NCI-H1092 treated with DMSO at 0.1 percent for 48 hours (cell line): ENCODE results near the gene KCNJ12.
"Not testable (repeated sequence)": the region's sequence is repeated elsewhere in the genome, so short reads cannot be mapped to it uniquely, and the experiment has no call there.

Experiments used
- DNase-seq: peaks from one replicate; lab custom pipeline; 2025; lab: John Stamatoyannopoulos, UW

Gene KCNJ12

DNA sequence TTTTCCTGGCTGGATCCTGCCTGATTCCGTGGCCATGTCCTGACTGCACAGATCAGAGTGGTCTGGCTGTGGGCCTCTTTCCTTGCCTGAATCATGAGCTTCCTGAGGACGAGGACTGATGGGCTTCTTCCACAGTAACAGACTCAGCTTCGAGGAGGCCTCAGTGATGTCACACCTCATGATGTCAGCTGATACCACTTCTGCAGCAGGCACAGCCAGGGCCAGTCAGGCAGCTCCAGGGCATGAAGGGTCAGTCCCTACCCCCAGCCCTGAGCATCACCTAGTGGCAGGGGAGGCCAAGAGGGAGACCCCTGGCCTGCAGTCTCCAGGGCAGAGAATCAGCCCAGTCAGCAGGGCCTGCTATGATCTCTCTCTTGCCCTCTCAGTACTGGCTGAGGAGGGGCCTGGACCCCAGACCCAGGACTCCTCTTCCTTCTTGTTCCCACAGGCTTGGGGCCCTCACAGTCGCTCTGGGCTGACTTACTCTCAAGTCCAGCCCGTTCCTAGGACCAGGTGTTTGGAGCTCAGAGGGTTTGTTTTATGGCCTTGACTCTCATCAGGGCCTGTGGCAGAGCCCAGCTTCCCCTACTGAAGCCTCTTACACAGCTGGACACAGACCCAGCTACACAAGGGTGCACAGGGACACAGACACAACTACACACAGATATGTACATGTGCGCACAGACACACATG, 26.7 kb upstream of the KCNJ12 start:
- DNase-seq: not testable (repeated sequence)

- DNase-seq: not testable (repeated sequence)
Measured at GRCh38 chr17:21350495-21350894, 25.7 kb upstream of the KCNJ12 start.

- no peak for DNase-seq
Measured at GRCh38 chr17:21351366-21352065, 24.6 kb upstream of the KCNJ12 start.

- DNase-seq: no peak
Measured at GRCh38 chr17:21352221-21352980, 23.8 kb upstream of the KCNJ12 start.

GRCh38 chr17:21352981-21353265, 23.2 kb upstream of the KCNJ12 start:
- no peak for DNase-seq

DNA sequence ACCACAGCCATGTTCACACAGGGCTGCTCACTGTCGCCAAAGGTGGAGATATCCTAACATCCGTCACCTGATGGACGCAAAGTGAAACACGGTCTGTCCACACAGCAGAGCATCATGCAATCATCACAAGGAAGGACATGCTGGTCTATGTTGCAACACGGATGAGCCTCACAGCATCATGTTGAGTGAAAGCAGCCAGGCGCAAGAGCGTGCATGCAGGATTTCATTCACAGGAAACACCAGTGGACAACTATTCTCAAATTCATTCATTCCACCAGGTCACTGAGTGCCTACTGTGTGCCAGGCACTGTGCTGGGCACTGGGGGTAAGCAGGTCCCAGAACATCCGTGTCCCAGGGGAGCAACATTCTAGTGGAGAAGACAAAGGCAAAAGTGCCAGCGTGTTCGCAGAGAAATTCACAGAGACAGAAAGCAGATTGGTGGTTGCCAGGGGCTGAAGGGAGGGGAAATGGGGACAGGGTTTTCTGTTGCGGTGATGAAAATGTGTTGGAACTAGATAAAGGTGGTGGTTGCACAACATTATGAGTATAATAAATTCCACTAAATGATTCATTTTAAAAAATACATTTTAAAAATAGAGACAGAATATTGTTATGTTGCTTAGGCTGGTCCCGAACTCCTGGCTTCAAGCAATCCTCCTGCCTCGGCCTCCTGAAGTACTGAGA, 22.7 kb upstream of the KCNJ12 start:
- DNase-seq: no peak

DNA sequence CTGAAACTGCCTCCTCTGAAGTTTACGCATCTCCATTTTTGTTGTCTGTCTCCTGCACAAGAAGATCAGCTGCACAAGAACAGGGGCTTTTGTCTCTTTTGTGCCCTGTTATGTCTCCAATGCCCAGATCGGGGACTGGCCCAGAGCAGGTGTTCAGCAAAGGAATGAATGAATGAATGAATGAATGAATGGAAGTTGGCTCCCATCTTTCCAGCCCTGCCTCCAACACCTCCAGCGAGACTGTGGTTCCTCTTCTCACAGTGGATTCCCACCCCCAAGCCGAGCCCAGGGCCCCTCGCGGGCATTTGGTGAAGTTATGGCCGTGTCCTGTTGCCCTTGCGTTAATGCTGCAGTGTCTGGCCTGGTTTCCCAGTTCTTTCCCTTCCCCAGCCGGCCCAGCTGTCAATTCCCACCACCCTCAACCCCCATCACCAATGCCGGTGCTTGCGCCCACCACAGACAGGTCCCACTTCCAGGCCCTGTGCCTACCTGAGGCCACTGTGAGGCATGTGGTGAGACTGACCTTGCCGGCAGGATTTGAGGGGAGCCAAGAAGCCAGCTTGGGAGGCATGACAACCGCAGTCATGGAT, 21.3 kb upstream of the KCNJ12 start:
- no peak for DNase-seq

- no peak for DNase-seq
Measured at GRCh38 chr17:21355586-21355985, 20.6 kb upstream of the KCNJ12 start.

DNA sequence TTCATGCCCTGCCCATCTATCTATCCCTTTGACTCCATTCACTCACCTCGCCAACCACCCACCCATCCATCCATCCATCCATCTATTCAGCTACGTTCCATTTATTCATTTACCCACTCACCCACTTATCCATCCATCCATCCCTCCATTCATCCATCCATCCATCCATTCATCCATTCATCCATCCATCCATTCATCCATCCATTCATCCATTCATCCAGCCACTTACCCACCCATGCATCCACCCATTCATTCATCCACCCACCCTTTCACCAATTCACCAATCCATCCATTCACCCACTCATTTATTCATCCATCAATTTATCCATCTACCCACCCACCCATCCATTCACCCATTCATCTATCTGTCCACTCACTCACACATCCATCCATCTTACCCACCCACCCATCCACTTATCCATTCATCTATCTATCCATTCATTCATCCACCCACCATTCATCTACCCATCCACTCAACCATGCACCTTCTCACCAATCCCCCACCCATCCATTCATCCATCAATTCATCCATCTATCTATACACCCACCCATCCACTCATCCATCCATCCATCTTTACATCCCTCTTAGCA, 19.5 kb upstream of the KCNJ12 start:
- no peak for DNase-seq

GRCh38 chr17:21357281-21357680, 18.9 kb upstream of the KCNJ12 start:
- DNase-seq: peak; percentile 53

DNA sequence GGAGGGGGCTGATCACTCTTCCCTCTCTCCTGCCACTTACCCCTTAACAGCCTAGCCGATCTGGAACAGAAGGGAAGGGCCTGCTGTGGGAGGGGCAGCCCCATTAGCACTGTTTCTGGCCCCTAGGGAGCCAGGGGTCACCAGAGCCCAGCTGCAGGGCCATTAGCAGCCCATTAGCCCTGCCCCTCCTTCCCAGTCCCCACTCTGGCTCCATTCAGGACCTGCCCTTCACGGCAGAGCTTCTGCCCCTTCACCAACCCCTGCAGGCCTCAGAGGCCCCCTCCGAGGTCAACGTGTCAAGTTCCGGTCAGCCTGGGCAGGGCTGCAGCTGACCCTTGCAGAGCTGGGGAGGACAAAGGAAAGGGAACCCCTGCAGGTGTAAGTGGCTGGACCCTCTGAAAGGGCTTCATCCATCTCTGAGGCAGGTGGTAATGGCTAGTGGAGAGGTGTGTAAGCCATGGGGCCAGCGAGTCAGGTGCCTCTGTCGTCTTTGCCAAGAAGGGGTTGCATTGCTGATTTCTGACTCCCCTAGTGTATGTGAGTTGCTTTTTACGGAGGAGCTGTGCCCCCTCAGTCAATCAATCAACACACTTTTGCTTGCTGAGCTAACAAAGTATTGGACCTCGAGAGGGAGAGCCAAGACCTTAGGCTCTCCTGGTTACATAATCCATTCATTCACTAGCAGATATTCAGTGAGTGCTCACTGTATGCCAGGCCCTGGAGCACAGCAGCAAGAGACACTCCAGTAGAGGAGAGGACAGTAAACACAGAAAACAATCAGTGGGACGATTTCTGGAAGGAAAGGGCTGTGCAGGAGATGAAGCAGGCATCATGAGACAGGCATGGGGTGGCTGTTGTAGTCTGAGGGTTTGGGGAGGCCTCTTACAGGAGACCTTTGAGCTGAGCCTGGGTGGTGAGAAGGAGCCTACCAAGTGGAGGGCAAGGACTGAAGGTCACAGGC, 18.2 kb upstream of the KCNJ12 start:
- peak; percentile 36 for DNase-seq

DNA sequence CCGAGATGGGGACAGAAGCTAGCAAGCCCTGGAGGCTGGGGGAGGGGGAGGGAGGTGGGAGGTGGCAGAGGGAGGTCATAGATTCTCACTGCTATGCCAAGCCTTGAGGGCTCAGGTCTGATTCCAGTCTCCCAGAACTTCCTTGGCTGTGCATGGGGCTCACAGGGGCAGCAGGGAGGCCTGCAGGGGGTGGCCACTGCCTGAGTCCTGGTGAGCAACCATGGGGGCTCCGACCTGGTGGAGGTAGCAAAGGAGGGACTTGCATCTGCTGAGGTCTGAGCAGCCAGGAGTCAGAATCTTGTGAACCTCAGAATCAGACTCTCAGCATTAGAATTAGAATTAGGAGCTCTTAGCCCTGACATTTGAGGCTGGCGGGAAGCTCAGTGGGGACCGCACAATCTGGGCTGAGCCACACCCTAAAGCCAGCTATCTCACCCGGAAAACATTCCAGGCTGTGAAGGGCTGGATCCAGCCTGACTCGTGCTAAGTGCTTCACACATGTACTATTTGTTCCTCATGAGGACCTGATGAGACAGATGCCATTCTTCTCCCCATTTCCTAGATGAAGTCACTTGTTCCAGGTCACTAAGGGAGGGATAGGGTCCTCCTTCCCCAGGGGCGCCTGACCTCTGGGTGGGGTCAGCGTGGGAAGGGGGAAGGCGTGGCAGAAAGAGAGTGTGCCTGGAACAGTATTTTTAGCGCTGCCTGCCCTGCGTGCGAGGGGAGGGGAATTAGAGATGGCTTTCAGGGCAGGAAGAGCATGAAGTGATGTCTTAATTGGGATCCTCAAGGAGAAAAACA, 17.3 kb upstream of the KCNJ12 start:
- DNase-seq: no peak

GRCh38 chr17:21359483-21359840, 16.7 kb upstream of the KCNJ12 start:
- no peak for DNase-seq

- no peak for DNase-seq
Measured at GRCh38 chr17:21360048-21360447, 16.1 kb upstream of the KCNJ12 start.

- no peak for DNase-seq
Measured at GRCh38 chr17:21361020-21361809, 14.9 kb upstream of the KCNJ12 start.

- DNase-seq: no peak
Measured at GRCh38 chr17:21362331-21362931, 13.7 kb upstream of the KCNJ12 start.

DNA sequence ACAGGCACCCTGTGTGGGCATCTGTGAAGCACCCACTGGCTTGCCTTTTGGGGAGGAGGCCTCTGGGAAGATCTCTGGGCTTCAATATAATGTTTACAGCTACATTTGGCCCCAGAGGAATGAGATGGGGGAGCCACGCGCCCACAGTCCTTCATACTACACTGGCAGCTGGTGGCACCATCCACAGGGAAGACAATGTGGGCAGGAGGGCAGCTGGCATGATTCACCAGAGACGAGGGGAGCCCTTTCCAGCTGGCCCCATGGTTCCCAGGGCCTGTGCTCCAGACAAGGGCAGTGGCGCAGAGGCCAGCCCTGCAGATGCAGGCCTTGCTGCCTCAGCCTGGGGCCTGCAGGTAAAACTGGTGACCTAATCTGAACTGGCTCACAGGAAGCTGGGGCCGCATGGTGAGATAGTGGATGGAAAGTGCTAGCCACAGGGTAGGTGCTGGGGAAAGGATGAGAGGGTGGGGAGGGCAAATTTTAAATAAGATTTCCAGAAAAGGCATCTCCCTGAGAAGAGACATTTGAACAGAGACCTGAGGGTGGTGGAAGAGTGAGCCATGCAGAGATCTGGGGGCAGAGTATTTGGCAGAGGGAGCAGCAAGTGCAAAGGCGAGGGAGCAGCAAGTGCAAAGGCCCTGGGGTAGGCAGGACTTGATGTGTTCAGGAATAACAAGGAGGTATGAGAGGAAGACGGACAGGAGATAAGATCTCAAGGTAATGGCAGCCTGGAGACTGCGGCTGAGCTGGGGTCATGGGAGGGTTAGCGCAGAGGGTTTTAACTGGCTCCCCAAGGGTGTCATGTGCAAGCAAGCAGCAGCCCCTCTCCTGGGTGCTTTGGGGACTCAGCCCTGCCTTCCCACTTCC, 12.1 kb upstream of the KCNJ12 start:
- no peak for DNase-seq

DNA sequence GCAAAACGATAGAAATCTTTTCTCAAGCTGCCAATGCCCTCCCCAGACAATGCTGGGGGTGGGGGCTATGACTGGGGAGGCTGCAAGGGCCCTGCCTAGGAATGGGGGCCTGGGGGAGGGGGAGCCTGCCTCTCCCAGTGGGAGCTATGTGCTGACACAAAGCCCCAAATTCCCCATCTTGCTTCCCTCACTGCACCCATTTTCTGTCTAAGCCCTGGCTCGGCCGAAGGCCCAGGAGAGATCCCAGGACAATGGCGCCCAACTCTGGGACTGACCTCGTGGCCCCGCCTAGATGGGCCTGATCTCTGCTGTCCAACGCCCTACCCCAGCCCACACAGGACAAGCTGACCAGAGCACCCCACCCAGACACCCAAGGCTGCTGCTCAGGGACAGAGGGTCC, 11.1 kb upstream of the KCNJ12 start:
- DNase-seq: no peak
